Smooth muscle cell (in vitro differentiated cells): ENCODE measurements around the gene DCP1B. TPM values are rescaled to one million over a fixed set of nuclear protein-coding genes. Genes with fewer than 3 reads are reported as not detected.
A peak's percentile ranks its signal among the peaks of the same experiment; 100 is the strongest.

Experiments
- DNase-seq: peaks from one replicate; lab custom pipeline; 2025; ENCODE audit not compliant: unreplicated experiment; lab: John Stamatoyannopoulos, UW
- H2AFZ ChIP-seq: fragments of 200-600 bp; sonication (generic); 2 replicates; pipeline ENCODE4 v1.6.0; 2016; ENCODE audit warnings: antibody characterized with exemption, low read depth, mild to moderate bottlenecking
- H3F3A ChIP-seq: fragments of 200-600 bp; sonication (generic); 2 replicates; pipeline ENCODE4 v1.6.0; 2017; ENCODE audit warnings: antibody characterized with exemption, low read depth
- H3K27ac ChIP-seq: fragments of 200-600 bp; sonication (generic); 2 replicates; pipeline ENCODE4 v1.5.1; 2016; ENCODE audit warnings: low read depth, mild to moderate bottlenecking
- H3K27me3 ChIP-seq: fragments of 200-600 bp; sonication (generic); 2 replicates; pipeline ENCODE4 v1.6.1; 2016; ENCODE audit warnings: low read depth, mild to moderate bottlenecking
- H3K36me3 ChIP-seq: fragments of 200-600 bp; sonication (generic); 2 replicates; pipeline ENCODE4 v1.5.1; 2016; ENCODE audit warnings: low read depth
- H3K4me1 ChIP-seq: fragments of 200-600 bp; sonication (generic); 2 replicates; pipeline ENCODE4 v1.5.1; 2016; ENCODE audit warnings: low read depth
- H3K4me2 ChIP-seq: fragments of 200-600 bp; sonication (generic); 2 replicates; pipeline ENCODE4 v1.6.0; 2016; ENCODE audit warnings: mild to moderate bottlenecking
- H3K4me3 ChIP-seq: fragments of 200-600 bp; sonication (generic); 2 replicates; pipeline ENCODE4 v1.5.1; 2016; ENCODE audit warnings: mild to moderate bottlenecking
- H3K79me2 ChIP-seq: fragments of 200-600 bp; sonication (generic); 2 replicates; pipeline ENCODE4 v1.6.0; 2016; ENCODE audit warnings: low read depth, mild to moderate bottlenecking
- H3K9ac ChIP-seq: fragments of 200-600 bp; sonication (generic); 2 replicates; pipeline ENCODE4 v1.6.0; 2016; ENCODE audit warnings: low read depth
- H3K9me3 ChIP-seq: fragments of 200-600 bp; sonication (generic); replicated peaks from 2 replicates; pipeline ENCODE4 v1.5.1; 2016; ENCODE audit warnings: low read depth
- H4K20me1 ChIP-seq: fragments of 200-600 bp; sonication (generic); 2 replicates; pipeline ENCODE4 v1.6.0; 2016; ENCODE audit warnings: low read depth
- WGBS: methylation state at CpG from one replicate; pipeline ENCODE4 v1.1.7; 2016; ENCODE audit warnings: low lambda C conversion rate; 5-methylcytosine and 5-hydroxymethylcytosine counted together
- polyA plus RNA-seq: library from polyadenylated mRNA; unstranded; fragments of >200 nt; fragmentation: Nextera tagmentation; extraction: Ambion mirVana; gene quantifications from 2 replicates; pipeline ENCODE4 v1.2.1, GENCODE V29; 2016
- total RNA-seq: library from RNA; depleted of rRNA; stranded (reverse); fragments of >200 nt; gene quantifications from 2 replicates; pipeline ENCODE4 v1.2.3, GENCODE V29; 2014
- TF ChIP-seq, protein P1 (sequence below): fragments of 200-600 bp; sonication (generic); IDR thresholded peaks from 2 replicates; pipeline ENCODE4 v1.5.1; 2017; ENCODE audit warnings: borderline replicate concordance, mild to moderate bottlenecking, antibody characterized with exemption; ENCODE audit not compliant: insufficient read depth, poor library complexity, severe bottlenecking

The DCP1B gene
- total and polyA plus RNA-seq, 2 experiments from 2014 or later, result 34.9 to 38.1 TPM

DNA sequence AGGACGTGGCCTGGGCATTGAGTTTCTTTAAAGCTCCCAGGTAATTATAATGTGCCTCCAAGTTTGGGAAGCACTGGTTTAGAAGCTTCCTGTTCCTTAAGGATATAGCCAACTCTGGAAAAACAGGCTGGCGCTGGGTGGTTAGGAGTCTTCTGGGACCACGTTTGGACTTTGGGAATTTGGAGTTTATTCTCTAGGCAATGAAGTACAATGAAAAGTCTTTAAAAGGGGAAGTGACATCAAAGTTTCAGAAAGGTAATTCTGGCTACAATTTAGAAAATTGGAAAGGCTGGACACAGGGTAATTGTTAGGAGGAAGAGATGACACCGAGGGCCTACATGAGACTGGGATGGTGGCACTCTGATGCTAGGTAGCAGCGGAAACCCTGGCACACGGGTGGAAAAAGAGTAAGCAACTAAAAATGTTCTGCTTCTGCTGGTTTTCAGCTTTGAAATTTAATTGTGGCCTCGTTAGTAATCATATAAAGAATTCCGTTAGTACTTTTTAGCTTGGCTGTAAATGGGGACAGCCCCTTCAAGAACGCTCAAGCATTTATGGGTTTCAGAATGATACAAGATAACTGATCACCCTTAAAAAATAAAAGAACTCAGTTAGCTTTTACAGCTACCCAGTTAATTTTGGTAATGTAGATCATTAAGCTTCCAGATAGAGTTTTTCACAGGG, 12.7 kb upstream of the DCP1B start:
- Histone ChIP-seq H3K4me1 (peaks cover 9% of the 10 kb centered on the region), H3K9me3 (no peaks in the 10 kb centered on the region), H2AFZ (no peak overlapping the region), H3K9ac (no peak overlapping the region), H3K27me3 (no peaks in the 10 kb centered on the region), H3K4me3 (no peak overlapping the region), H4K20me1 (no peaks in the 10 kb centered on the region), H3F3A (peaks cover 4% of the 10 kb centered on the region), H3K79me2 (no peaks in the 10 kb centered on the region), H3K36me3 (no peaks in the 10 kb centered on the region), H3K27ac (no peak overlapping the region), H3K4me2 (no peak overlapping the region)
- DNase-seq, result no peak
- 86% methylated on average over 9 of the region's 9 CpGs for WGBS
- TF ChIP-seq, protein P1, sequence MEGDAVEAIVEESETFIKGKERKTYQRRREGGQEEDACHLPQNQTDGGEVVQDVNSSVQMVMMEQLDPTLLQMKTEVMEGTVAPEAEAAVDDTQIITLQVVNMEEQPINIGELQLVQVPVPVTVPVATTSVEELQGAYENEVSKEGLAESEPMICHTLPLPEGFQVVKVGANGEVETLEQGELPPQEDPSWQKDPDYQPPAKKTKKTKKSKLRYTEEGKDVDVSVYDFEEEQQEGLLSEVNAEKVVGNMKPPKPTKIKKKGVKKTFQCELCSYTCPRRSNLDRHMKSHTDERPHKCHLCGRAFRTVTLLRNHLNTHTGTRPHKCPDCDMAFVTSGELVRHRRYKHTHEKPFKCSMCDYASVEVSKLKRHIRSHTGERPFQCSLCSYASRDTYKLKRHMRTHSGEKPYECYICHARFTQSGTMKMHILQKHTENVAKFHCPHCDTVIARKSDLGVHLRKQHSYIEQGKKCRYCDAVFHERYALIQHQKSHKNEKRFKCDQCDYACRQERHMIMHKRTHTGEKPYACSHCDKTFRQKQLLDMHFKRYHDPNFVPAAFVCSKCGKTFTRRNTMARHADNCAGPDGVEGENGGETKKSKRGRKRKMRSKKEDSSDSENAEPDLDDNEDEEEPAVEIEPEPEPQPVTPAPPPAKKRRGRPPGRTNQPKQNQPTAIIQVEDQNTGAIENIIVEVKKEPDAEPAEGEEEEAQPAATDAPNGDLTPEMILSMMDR, result no peak

DNA sequence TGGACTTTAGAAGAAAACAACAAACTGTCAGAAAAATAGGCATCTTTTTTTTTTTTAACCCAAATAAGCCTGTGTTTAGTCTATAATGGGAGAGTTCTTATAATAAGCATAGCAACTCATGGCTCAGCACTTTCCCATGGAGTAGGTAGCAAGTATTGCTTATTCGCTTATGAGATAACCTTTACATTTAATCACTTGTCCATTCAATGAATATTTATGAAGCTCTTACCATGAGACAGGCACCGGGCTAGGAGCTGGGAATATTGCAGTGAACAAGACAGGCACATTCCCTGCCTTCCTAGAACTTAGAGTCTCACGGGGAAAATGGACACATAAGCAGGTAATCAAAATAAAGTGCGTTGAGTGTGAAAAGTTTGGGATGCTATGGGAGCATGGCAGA, 10.0 kb upstream of the DCP1B start:
- no peak overlapping the region for H3K4me3 ChIP-seq
- H4K20me1 ChIP-seq, result no peaks in the 10 kb centered on the region
- no peaks in the 10 kb centered on the region for H3K27me3 ChIP-seq
- H3K79me2 ChIP-seq, result no peaks in the 10 kb centered on the region
- H3K9me3 ChIP-seq, result no peaks in the 10 kb centered on the region
- peaks cover 4% of the 10 kb centered on the region for H3F3A ChIP-seq
- TF ChIP-seq, protein P1, result no peak
- peak overlapping the region; percentile 28 for H2AFZ ChIP-seq
- peak overlapping the region; percentile 37 for H3K4me2 ChIP-seq
- no peaks in the 10 kb centered on the region for H3K36me3 ChIP-seq
- H3K4me1 ChIP-seq, result peaks cover 9% of the 10 kb centered on the region
- H3K9ac ChIP-seq, result no peak overlapping the region
- 86% methylated on average over 4 of the region's 4 CpGs for WGBS
- peak overlapping the region; percentile 34 for H3K27ac ChIP-seq
- DNase-seq, result no peak

DNA sequence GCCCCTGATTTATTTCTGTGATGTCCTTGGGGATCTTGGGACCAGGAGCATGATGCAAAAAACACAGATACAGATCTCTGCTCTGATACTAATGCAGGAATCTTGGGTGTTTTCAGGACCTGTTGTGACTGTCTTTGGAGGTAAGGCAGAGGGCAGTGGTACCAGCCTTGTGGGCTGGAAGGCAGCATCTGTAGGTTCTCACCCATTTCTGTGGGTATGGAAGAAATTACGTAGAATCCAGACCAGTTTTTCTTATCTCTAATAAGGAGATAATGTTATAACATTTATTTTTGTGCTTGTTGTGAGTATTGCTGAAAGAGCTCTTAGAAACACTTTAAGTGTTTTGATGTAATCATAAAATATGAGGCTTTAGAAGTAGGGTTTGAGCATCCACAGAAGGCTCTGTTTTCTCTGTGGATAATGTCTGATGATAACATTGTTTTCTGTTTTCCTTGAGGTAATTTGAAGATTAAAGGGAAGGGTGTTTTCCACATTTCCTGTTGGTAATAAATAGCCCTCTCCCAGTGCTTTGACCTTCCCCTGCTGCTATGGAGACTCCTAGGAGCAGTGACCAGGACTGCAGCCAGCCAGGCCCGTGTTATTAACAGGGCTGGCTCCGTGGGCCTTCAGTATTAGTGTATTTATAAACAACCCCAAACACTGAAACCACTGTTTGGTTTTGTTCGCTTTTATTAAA, 9.4 kb upstream of the DCP1B start:
- H3K79me2 ChIP-seq, result no peaks in the 10 kb centered on the region
- no peaks in the 10 kb centered on the region for H4K20me1 ChIP-seq
- H3K4me2 ChIP-seq, result peak overlapping the region; percentile 37
- H3K4me3 ChIP-seq, result no peak overlapping the region
- no peaks in the 10 kb centered on the region for H3K9me3 ChIP-seq
- TF ChIP-seq, protein P1, result no peak
- H3K27me3 ChIP-seq, result no peaks in the 10 kb centered on the region
- H3K9ac ChIP-seq, result no peak overlapping the region
- WGBS, result 11% methylated on average over 4 of the region's 4 CpGs
- no peak for DNase-seq
- peak overlapping the region; percentile 34 for H3K27ac ChIP-seq
- peak overlapping the region; percentile 28 for H2AFZ ChIP-seq
- peaks cover 4% of the 10 kb centered on the region for H3F3A ChIP-seq
- peaks cover 9% of the 10 kb centered on the region for H3K4me1 ChIP-seq
- H3K36me3 ChIP-seq, result no peaks in the 10 kb centered on the region

DNA sequence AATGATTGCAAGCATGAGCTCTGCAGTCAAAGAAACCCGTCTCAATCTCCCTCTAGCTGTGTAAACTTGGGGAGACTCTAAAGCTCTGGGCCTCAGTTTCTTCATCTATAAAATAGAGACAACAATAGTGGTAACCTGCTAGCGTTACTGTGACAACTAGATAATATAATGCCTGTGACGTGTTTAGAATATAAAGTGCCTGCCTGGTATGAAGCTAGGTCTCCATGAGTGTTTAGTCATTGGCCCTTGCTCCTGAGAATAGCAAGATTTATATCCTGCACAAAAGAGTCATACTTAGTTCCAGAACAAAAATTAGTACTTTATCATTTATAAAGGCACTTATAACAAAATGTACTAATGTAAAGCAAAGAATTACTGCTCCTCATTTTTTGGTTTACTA, 8.8 kb upstream of the DCP1B start:
- Histone ChIP-seq H3K4me2 (no peak overlapping the region), H3K9ac (no peak overlapping the region), H3K36me3 (no peaks in the 10 kb centered on the region), H3K4me3 (no peak overlapping the region), H3K27ac (peak overlapping the region; percentile 34), H4K20me1 (no peaks in the 10 kb centered on the region), H3K27me3 (no peaks in the 10 kb centered on the region), H3K79me2 (no peaks in the 10 kb centered on the region), H3F3A (peaks cover 4% of the 10 kb centered on the region), H3K4me1 (peaks cover 8% of the 10 kb centered on the region), H2AFZ (peak overlapping the region; percentile 28), H3K9me3 (no peaks in the 10 kb centered on the region)
- DNase-seq, result no peak
- 74% methylated on average over 3 of the region's 3 CpGs for WGBS
- TF ChIP-seq, protein P1, result no peak
